Epithelial cell of esophagus (primary cell): ENCODE results near the gene NUP62.

Experiments used
- DNase-seq: peaks from one replicate; pipeline ENCODE4 v3.0.0; 2010; ENCODE audit warnings: low read depth
- H3K4me3 ChIP-seq: 2 replicates; pipeline ENCODE4 v1.5.1; 2011; ENCODE audit warnings: mild to moderate bottlenecking, low read length, control low read depth
- CTCF ChIP-seq: IDR thresholded peaks from 2 replicates; pipeline ENCODE4 v1.5.1; 2011; ENCODE audit warnings: low read depth, mild to moderate bottlenecking, low read length, control low read depth, inconsistent platforms; ENCODE audit not compliant: insufficient read depth; ENCODE audit errors: missing control alignments

Gene NUP62

GRCh38 chr19:49954933-49955332 is 25.6 kb upstream of the NUP62 start:
- H3K4me3 ChIP-seq = no peak overlapping the region
- no peak for TF ChIP-seq CTCF
- DNase-seq = no peak

GRCh38 chr19:49954092-49954829 is 25.0 kb upstream of the NUP62 start:
- DNase-seq = peak; percentile 54
- H3K4me3 ChIP-seq = no peak overlapping the region

GRCh38 chr19:49953416-49953815 is 24.1 kb upstream of the NUP62 start:
- no peak overlapping the region for H3K4me3 ChIP-seq
- TF ChIP-seq CTCF = no peak
- no peak for DNase-seq

More at GRCh38 chr19:49954092-49954829, 25.0 kb upstream of the NUP62 start:
- no peak for TF ChIP-seq CTCF

GRCh38 chr19:49952906-49953305 is 23.6 kb upstream of the NUP62 start:
- no peak for TF ChIP-seq CTCF
- H3K4me3 ChIP-seq = no peak overlapping the region
- no peak for DNase-seq

GRCh38 chr19:49952479-49952836 is 23.2 kb upstream of the NUP62 start:
- H3K4me3 ChIP-seq = no peak overlapping the region
- no peak for TF ChIP-seq CTCF

GRCh38 chr19:49951806-49952478 is 22.6 kb upstream of the NUP62 start:
- TF ChIP-seq CTCF = no peak
- no peak for DNase-seq

More at GRCh38 chr19:49952479-49952836, 23.2 kb upstream of the NUP62 start:
- no peak for DNase-seq

More at GRCh38 chr19:49951806-49952478, 22.6 kb upstream of the NUP62 start:
- H3K4me3 ChIP-seq = no peak overlapping the region
